GM23338 (cell line): ENCODE results near the gene GRID2. TPM values are rescaled to one million over a fixed set of nuclear protein-coding genes. Genes with fewer than 3 reads are reported as not detected.

Experiments used
- ATAC-seq: fragments of 200-7000 bp; cut with Tn5 transposase; 3 replicates; pipeline ENCODE4 v1.9.1; 2020
- DNase-seq: peaks from one replicate; pipeline ENCODE4 v3.0.0-alpha.2; 2015; ENCODE audit warnings: low spot score
- H2AFZ ChIP-seq: fragments of 200-600 bp; sonication (generic); 2 replicates; pipeline ENCODE4 v1.8.0; 2016; ENCODE audit warnings: antibody characterized with exemption, mild to moderate bottlenecking, moderate library complexity
- H3F3A ChIP-seq: fragments of 200-600 bp; sonication (generic); replicated peaks from 2 replicates; pipeline ENCODE4 v1.8.0; 2017; ENCODE audit warnings: antibody characterized with exemption, mixed run types, low read depth
- H3K27ac ChIP-seq: fragments of 200-600 bp; sonication (generic); 2 replicates; pipeline ENCODE4 v1.6.1; 2016; ENCODE audit warnings: low read depth
- H3K27me3 ChIP-seq: fragments of 200-600 bp; sonication (generic); 2 replicates; pipeline ENCODE4 v1.8.0; 2016; ENCODE audit warnings: mild to moderate bottlenecking, mixed run types, moderate library complexity; ENCODE audit not compliant: insufficient read depth
- H3K36me3 ChIP-seq: fragments of 200-600 bp; sonication (generic); 2 replicates; pipeline ENCODE4 v1.8.0; 2016; ENCODE audit warnings: mild to moderate bottlenecking; ENCODE audit not compliant: insufficient read depth
- H3K4me1 ChIP-seq: fragments of 200-600 bp; sonication (generic); 2 replicates; pipeline ENCODE4 v1.8.0; 2016; ENCODE audit warnings: mild to moderate bottlenecking, moderate library complexity; ENCODE audit not compliant: insufficient read depth
- H3K4me2 ChIP-seq: fragments of 200-600 bp; sonication (generic); 2 replicates; pipeline ENCODE4 v1.7.1; 2017; ENCODE audit warnings: mixed run types
- H3K4me3 ChIP-seq: fragments of 200-600 bp; sonication (generic); 2 replicates; pipeline ENCODE4 v1.6.1; 2016; ENCODE audit warnings: mixed run types
- H3K79me2 ChIP-seq: fragments of 200-600 bp; sonication (generic); replicated peaks from 2 replicates; pipeline ENCODE4 v1.8.0; 2017; ENCODE audit warnings: mild to moderate bottlenecking; ENCODE audit not compliant: insufficient read depth
- H3K9me2 ChIP-seq: fragments of 200-600 bp; sonication (generic); 2 replicates; pipeline ENCODE4 v1.8.0; 2017; ENCODE audit not compliant: insufficient read depth
- H4K20me1 ChIP-seq: fragments of 200-600 bp; sonication (generic); replicated peaks from 2 replicates; pipeline ENCODE4 v1.8.0; 2017; ENCODE audit warnings: mild to moderate bottlenecking; ENCODE audit not compliant: insufficient read depth
- H3K27ac Mint-ChIP-seq: 2 replicates; pipeline ENCODE4 v1.8.0; 2020; ENCODE audit warnings: inconsistent platforms, mild to moderate bottlenecking, moderate library complexity, mixed read lengths
- H3K27me3 Mint-ChIP-seq: 3 replicates; pipeline ENCODE4 v1.8.0; 2022; ENCODE audit warnings: low read depth, mild to moderate bottlenecking, moderate library complexity, mixed read lengths, inconsistent platforms; ENCODE audit not compliant: insufficient read depth, poor library complexity
- H3K36me3 Mint-ChIP-seq: 3 replicates; pipeline ENCODE4 v1.8.0; 2021; ENCODE audit warnings: low read depth, mild to moderate bottlenecking, inconsistent platforms, moderate library complexity, mixed read lengths
- H3K4me1 Mint-ChIP-seq: 3 replicates; pipeline ENCODE4 v1.8.0; 2020; ENCODE audit warnings: mild to moderate bottlenecking, inconsistent platforms, mixed read lengths
- H3K4me3 Mint-ChIP-seq: 3 replicates; pipeline ENCODE4 v1.8.0; 2021; ENCODE audit warnings: moderate library complexity, mild to moderate bottlenecking, inconsistent platforms, mixed read lengths
- H3K9me3 Mint-ChIP-seq: 3 replicates; pipeline ENCODE4 v1.8.0; 2020; ENCODE audit warnings: moderate library complexity, mild to moderate bottlenecking, inconsistent platforms, mixed read lengths
- CREB1 ChIP-seq: fragments of 250-450 bp; sonication (Bioruptor Pico); IDR thresholded peaks from 2 replicates; pipeline ENCODE4 v1.5.0; 2020; ENCODE audit warnings: low read depth, mild to moderate bottlenecking, moderate library complexity
- CTCF ChIP-seq, 2 experiments: fragments of 200-600 bp in 1 of 2; sonication (generic) in 1 of 2; conservative IDR thresholded peaks; 2 replicates each; pipeline versions ENCODE4 v1.5.1 to v1.6.1; 2016 to 2017; ENCODE audit warnings: antibody characterized with exemption in 2 of 2, low read depth in 2 of 2, mild to moderate bottlenecking in 2 of 2, moderate library complexity in 1 of 2
- ETS1 ChIP-seq: IDR thresholded peaks from 2 replicates; pipeline ENCODE4 v1.6.1; 2016; ENCODE audit warnings: antibody characterized with exemption
- EZH2 ChIP-seq: fragments of 200-600 bp; sonication (generic); IDR thresholded peaks from one replicate; pipeline ENCODE4 v1.8.0; 2017; ENCODE audit warnings: antibody characterized with exemption, mild to moderate bottlenecking, low read depth; ENCODE audit not compliant: unreplicated experiment
- EZH2phosphoT487 ChIP-seq: fragments of 200-600 bp; sonication (generic); IDR thresholded peaks from one replicate; pipeline ENCODE4 v1.8.1; 2018; ENCODE audit warnings: antibody characterized with exemption; ENCODE audit not compliant: unreplicated experiment
- JUNB ChIP-seq: IDR thresholded peaks from one replicate; pipeline ENCODE4 v1.6.1; 2016; ENCODE audit warnings: antibody characterized with exemption; ENCODE audit not compliant: unreplicated experiment
- NANOG ChIP-seq: IDR thresholded peaks from 2 replicates; pipeline ENCODE4 v1.6.1; 2016; ENCODE audit warnings: antibody characterized with exemption, borderline replicate concordance
- POLR2AphosphoS5 ChIP-seq: IDR thresholded peaks from 2 replicates; pipeline ENCODE4 v1.6.1; 2016; ENCODE audit warnings: antibody characterized with exemption, low read depth
- REST ChIP-seq: IDR thresholded peaks from one replicate; pipeline ENCODE4 v1.6.1; 2018; ENCODE audit warnings: antibody characterized with exemption; ENCODE audit not compliant: unreplicated experiment
- STAT1 ChIP-seq: IDR thresholded peaks from one replicate; pipeline ENCODE4 v1.6.1; 2016; ENCODE audit warnings: antibody characterized with exemption; ENCODE audit not compliant: unreplicated experiment
- ZNF114 ChIP-seq: fragments of 250-450 bp; sonication (Bioruptor Pico); IDR thresholded peaks from 2 replicates; pipeline ENCODE4 v1.5.0; 2020; ENCODE audit warnings: mild to moderate bottlenecking, moderate library complexity
- ZNF331 ChIP-seq: fragments of 250-450 bp; sonication (Bioruptor Pico); IDR thresholded peaks from 2 replicates; pipeline ENCODE4 v1.5.0; 2020; ENCODE audit warnings: low read depth, mild to moderate bottlenecking, moderate library complexity
- ZNF462 ChIP-seq: fragments of 250-450 bp; sonication (Bioruptor Pico); IDR thresholded peaks from 2 replicates; pipeline ENCODE4 v1.5.0; 2020; ENCODE audit warnings: mild to moderate bottlenecking, moderate library complexity
- polyA plus RNA-seq: library from polyadenylated mRNA; unstranded; fragments of >200 nt; fragmentation: Nextera tagmentation; extraction: Ambion mirVana; gene quantifications from 2 replicates; pipeline ENCODE4 v1.2.1, GENCODE V29; 2016
- total RNA-seq: library from RNA; depleted of rRNA; stranded (reverse); fragments of >200 nt; shearing (Covaris generic); gene quantifications from 2 replicates; pipeline ENCODE4 v1.2.3, GENCODE V29; 2014

Gene GRID2
- total and polyA plus RNA-seq, 2 experiments from 2014 or later = 19.9 to 65.4 TPM

GRCh38 chr4:92362028-92362427, 58.3 kb downstream of the GRID2 start:
- peaks cover 53% of the 10 kb centered on the region for H3K4me1 ChIP-seq
- no peak overlapping the region for H3K4me3 Mint-ChIP-seq
- no peak overlapping the region for H3K4me3 ChIP-seq
- TF ChIP-seq ZNF462 (CRISPR knock-in tag) (no peak), CTCF (conservative IDR thresholded peaks at IDR 0.05; ENCODE audit: low read depth in 2 of 2) (no peak), ZNF331 (CRISPR knock-in tag) (no peak), REST (no peak), CREB1 (CRISPR knock-in tag) (no peak), ZNF114 (CRISPR knock-in tag) (no peak), STAT1 (no peak), POLR2AphosphoS5 (no peak), EZH2 (no peak), ETS1 (no peak), JUNB (no peak), EZH2phosphoT487 (no peak), NANOG (no peak)
- no peaks in the 10 kb centered on the region for H3K9me2 ChIP-seq
- no peak overlapping the region for H2AFZ ChIP-seq
- H3K27ac Mint-ChIP-seq = peak overlapping the region; percentile 86; the same call in 1 of the 2 replicates
- H3K27me3 Mint-ChIP-seq = no peaks in the 10 kb centered on the region
- H3F3A ChIP-seq = no peaks in the 10 kb centered on the region
- peaks cover 49% of the 10 kb centered on the region for H3K4me1 Mint-ChIP-seq
- H3K36me3 ChIP-seq = no peaks in the 10 kb centered on the region
- no peaks in the 10 kb centered on the region; the same call in 1 of the 2 replicates for H3K79me2 ChIP-seq
- DNase-seq (no peak), ATAC-seq (no peak)
- H4K20me1 ChIP-seq = no peaks in the 10 kb centered on the region
- H3K36me3 Mint-ChIP-seq = no peaks in the 10 kb centered on the region
- no peak overlapping the region for H3K27ac ChIP-seq
- 0 out of 2 replicates have a peak overlapping the region, but pooled peaks have one; percentile 13 for H3K4me2 ChIP-seq
- H3K9me3 Mint-ChIP-seq = no peaks in the 10 kb centered on the region
- H3K27me3 ChIP-seq = no peaks in the 10 kb centered on the region
